Esophagus squamous epithelium (tissue), 5 donors: Measurements from ENCODE around the gene PCGF2. TPM values are rescaled to one million over a fixed set of nuclear protein-coding genes. Genes with fewer than 3 reads are reported as not detected.

ENCODE experiments used
- DNase-seq: peaks from one replicate; lab custom pipeline; 2025; lab: John Stamatoyannopoulos, UW
- H3K27ac ChIP-seq, 4 donors: fragments of 200-600 bp; sonication (generic); one replicate each; pipeline ENCODE4 v1.5.1; 2016 to 2019; ENCODE audit warnings: mild to moderate bottlenecking in 1 of 4
- H3K27me3 ChIP-seq, 4 donors: fragments of 200-600 bp; sonication (generic); 1 replicate in 3 of 4; 2 replicates in 1 of 4; pipeline versions ENCODE4 v1.5.1 to v1.6.0; 2017 to 2021; ENCODE audit warnings: antibody characterized with exemption in 1 of 4
- H3K36me3 ChIP-seq, 3 donors: fragments of 200-600 bp; sonication (generic); one replicate each; pipeline ENCODE4 v1.5.1; 2016 to 2019
- H3K4me1 ChIP-seq, 3 donors: fragments of 200-600 bp; sonication (generic); one replicate each; pipeline ENCODE4 v1.5.1; 2017 to 2019
- H3K4me3 ChIP-seq, 4 donors: fragments of 200-600 bp; sonication (generic); 1 replicate in 3 of 4; 2 replicates in 1 of 4; pipeline ENCODE4 v1.5.1; 2016 to 2019; ENCODE audit warnings: mild to moderate bottlenecking in 2 of 4, moderate library complexity in 1 of 4
- H3K9me3 ChIP-seq, 3 donors: fragments of 200-600 bp; sonication (generic); one replicate each; pipeline ENCODE4 v1.5.1; 2016 to 2019
- CTCF ChIP-seq, 6 experiments: fragments of 450-650 bp in 4 of 6; fragments of 200-600 bp in 2 of 6; sonication (generic) in 2 of 6; IDR thresholded peaks; one replicate each; pipeline ENCODE4 v1.5.1; 2016 to 2019; ENCODE audit warnings: antibody characterized with exemption in 6 of 6, mild to moderate bottlenecking in 4 of 6, moderate library complexity in 4 of 6
- POLR2A ChIP-seq, 4 donors: fragments of 450-650 bp; IDR thresholded peaks; one replicate each; pipeline ENCODE4 v1.6.1; 2017; ENCODE audit warnings: antibody characterized with exemption in 4 of 4, mild to moderate bottlenecking in 4 of 4, moderate library complexity in 3 of 4
- WGBS, 2 donors: methylation state at CpG; one replicate each; pipeline ENCODE4 v1.1.5; 2018; 5-methylcytosine and 5-hydroxymethylcytosine counted together
- intact Hi-C: fragments of 100-400 bp; cut with DNase I; formaldehyde crosslinking; loops from one replicate; pipeline ENCODE4 v1.15.0; 2022
- total RNA-seq, 4 donors: library from RNA; depleted of rRNA; stranded (reverse); fragments of >200 nt; gene quantifications; one replicate each; pipeline ENCODE4 v1.1.0, GENCODE V29; 2016
- donor health status: DM: yes; HTN: yes; CAD: no.

PCGF2 gene
- total RNA-seq, 4 donors from 2014 or later, result 2.5 to 11.8 (median 3.4) TPM

GRCh38 chr17:38751144-38751807 lies 3.1 kb upstream of the PCGF2 start:
- Histone ChIP-seq H3K9me3 (no peaks in the 10 kb centered on the region), H3K36me3 (peaks cover 0 to 24% (median 6%) of the 10 kb centered on the region in 3 donors), H3K27ac (peak overlapping the region; percentile 80 to 94 (median 94)), H3K4me1 (peaks cover 41 to 80% (median 52%) of the 10 kb centered on the region in 3 donors), H3K4me3 (peak overlapping the region; percentile 69 to 99 (median 87)), H3K27me3 (peaks cover 0 to 20% (median 0%) of the 10 kb centered on the region in 4 donors)
- WGBS, 2 donors, result 2 to 5% methylated on average over 9 to 10 of the region's 10 CpGs
- no peak for TF ChIP-seq POLR2A (IDR thresholded peaks at IDR 0.05)
- TF ChIP-seq CTCF (IDR thresholded peaks at IDR 0.05), result no peak
- DNase-seq, result no peak
- intact Hi-C loops, result no loop called here

- H3K27me3 ChIP-seq, result peaks cover 0 to 20% (median 0%) of the 10 kb centered on the region in 4 donors
- TF ChIP-seq POLR2A (IDR thresholded peaks at IDR 0.05), result no peak
- TF ChIP-seq CTCF (IDR thresholded peaks at IDR 0.05), result no peak
- no peaks in the 10 kb centered on the region for H3K9me3 ChIP-seq
- H3K27ac ChIP-seq, result peak overlapping the region; percentile 74 to 94 (median 92)
- H3K36me3 ChIP-seq, result peaks cover 0 to 16% (median 0%) of the 10 kb centered on the region in 3 donors
- H3K4me3 ChIP-seq, result peak overlapping the region; percentile 69 to 99 (median 87)
- 27 to 41% methylated on average over 16 to 25 of the region's 28 CpGs for WGBS, 2 donors
- intact Hi-C loops, result no loop called here
- no peak for DNase-seq
- peaks cover 48 to 87% (median 52%) of the 10 kb centered on the region in 3 donors for H3K4me1 ChIP-seq
These were observed 2.4 kb upstream of the PCGF2 start for GRCh38 chr17:38750312-38751121.

GRCh38 chr17:38750044-38750311 lies 1.8 kb upstream of the PCGF2 start:
- intact Hi-C loops, result no loop called here
- DNase-seq, result no peak
- Histone ChIP-seq H3K4me3 (peak overlapping the region; percentile 50 to 88 (median 86)), H3K4me1 (peaks cover 48 to 91% (median 52%) of the 10 kb centered on the region in 3 donors), H3K9me3 (no peaks in the 10 kb centered on the region), H3K36me3 (peaks cover 0 to 12% (median 0%) of the 10 kb centered on the region in 3 donors), H3K27me3 (peaks cover 0 to 20% (median 0%) of the 10 kb centered on the region in 4 donors), H3K27ac (peak overlapping the region; percentile 74 to 94 (median 88))
- TF ChIP-seq CTCF (IDR thresholded peaks at IDR 0.05) (no peak), POLR2A (IDR thresholded peaks at IDR 0.05) (no peak)
- no CpG with 5 or more reads among the region's 12 CpGs for WGBS, 2 donors

GRCh38 chr17:38749223-38750043 lies 1.3 kb upstream of the PCGF2 start:
- Histone ChIP-seq H3K4me3 (peak overlapping the region; percentile 50 to 88 (median 86)), H3K4me1 (peaks cover 48 to 86% (median 52%) of the 10 kb centered on the region in 3 donors), H3K27me3 (peaks cover 0 to 20% (median 0%) of the 10 kb centered on the region in 4 donors), H3K36me3 (peaks cover 0 to 6% (median 0%) of the 10 kb centered on the region in 3 donors), H3K27ac (peak overlapping the region; percentile 74 to 94 (median 88)), H3K9me3 (no peaks in the 10 kb centered on the region)
- 0% methylated on average over 4 to 14 of the region's 79 CpGs for WGBS, 2 donors
- TF ChIP-seq CTCF (IDR thresholded peaks at IDR 0.05), result no peak
- peak in 2 of 4 donors; percentile 63 to 66 for TF ChIP-seq POLR2A (IDR thresholded peaks at IDR 0.05)
- no peak for DNase-seq
- intact Hi-C loops, result no loop called here
